Lower leg skin (tissue), 4 donors: ENCODE results near the gene TEPSIN. TPM values are rescaled to one million over a fixed set of nuclear protein-coding genes. Genes with fewer than 3 reads are reported as not detected.

Experiments
- DNase-seq, 2 donors: peaks; one replicate each; pipeline ENCODE4 v3.0.0-alpha.2; 2019; ENCODE audit warnings: low spot score in 2 of 2
- H3K4me3 ChIP-seq: fragments of 200-600 bp; sonication (generic); 2 replicates; pipeline ENCODE4 v1.5.1; 2017; ENCODE audit warnings: mild to moderate bottlenecking, low read depth; ENCODE audit not compliant: poor library complexity, severe bottlenecking
- POLR2A ChIP-seq, 2 donors: fragments of 450-650 bp; IDR thresholded peaks; one replicate each; pipeline ENCODE4 v1.6.1; 2016 to 2017; ENCODE audit warnings: antibody characterized with exemption in 2 of 2, mild to moderate bottlenecking in 1 of 2, moderate library complexity in 1 of 2
- WGBS, 2 donors: methylation state at CpG; one replicate each; pipeline ENCODE4 v1.1.5; 2018; 5-methylcytosine and 5-hydroxymethylcytosine counted together
- intact Hi-C: fragments of 100-400 bp; cut with DNase I; formaldehyde crosslinking; loops from one replicate; pipeline ENCODE4 v1.15.0; 2023; ENCODE audit warnings: low total_unique reads
- total RNA-seq, 4 donors: library from RNA; depleted of rRNA; stranded (reverse); fragments of >200 nt; gene quantifications; one replicate each; pipeline ENCODE4 v1.1.0, GENCODE V29; 2016
- TF ChIP-seq, protein P1 (sequence below), 3 donors: fragments of 450-650 bp; IDR thresholded peaks; one replicate each; pipeline ENCODE4 v1.5.1; 2016; ENCODE audit warnings: antibody characterized with exemption in 3 of 3, mild to moderate bottlenecking in 3 of 3, moderate library complexity in 2 of 3

Gene TEPSIN
- total RNA-seq, 4 donors from 2014 or later = 40.7 to 104 (median 62.6) TPM

DNA sequence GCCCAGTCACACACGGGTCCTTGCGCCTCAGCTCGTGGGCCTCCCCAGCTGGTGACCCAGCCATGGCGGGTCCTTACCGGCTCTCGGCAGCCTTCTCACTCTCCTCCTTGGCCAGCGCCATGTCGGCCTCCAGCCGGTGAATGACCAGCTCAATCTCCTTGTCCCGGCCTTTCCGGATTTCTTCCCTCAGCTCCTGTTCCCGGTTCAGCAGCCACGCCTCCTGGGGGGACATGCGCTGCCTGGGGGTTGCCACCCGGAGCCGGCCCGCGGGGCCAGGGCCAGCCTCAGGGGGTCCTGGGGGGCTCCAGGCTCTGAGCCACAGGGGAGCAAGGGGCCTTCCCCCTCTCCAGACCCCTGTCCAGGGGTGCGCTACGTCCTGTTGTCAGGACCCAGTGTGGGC is 47.7 kb downstream of the TEPSIN start:
- DNase-seq = no peak
- intact Hi-C loops = no loop called here
- TF ChIP-seq, protein P1, sequence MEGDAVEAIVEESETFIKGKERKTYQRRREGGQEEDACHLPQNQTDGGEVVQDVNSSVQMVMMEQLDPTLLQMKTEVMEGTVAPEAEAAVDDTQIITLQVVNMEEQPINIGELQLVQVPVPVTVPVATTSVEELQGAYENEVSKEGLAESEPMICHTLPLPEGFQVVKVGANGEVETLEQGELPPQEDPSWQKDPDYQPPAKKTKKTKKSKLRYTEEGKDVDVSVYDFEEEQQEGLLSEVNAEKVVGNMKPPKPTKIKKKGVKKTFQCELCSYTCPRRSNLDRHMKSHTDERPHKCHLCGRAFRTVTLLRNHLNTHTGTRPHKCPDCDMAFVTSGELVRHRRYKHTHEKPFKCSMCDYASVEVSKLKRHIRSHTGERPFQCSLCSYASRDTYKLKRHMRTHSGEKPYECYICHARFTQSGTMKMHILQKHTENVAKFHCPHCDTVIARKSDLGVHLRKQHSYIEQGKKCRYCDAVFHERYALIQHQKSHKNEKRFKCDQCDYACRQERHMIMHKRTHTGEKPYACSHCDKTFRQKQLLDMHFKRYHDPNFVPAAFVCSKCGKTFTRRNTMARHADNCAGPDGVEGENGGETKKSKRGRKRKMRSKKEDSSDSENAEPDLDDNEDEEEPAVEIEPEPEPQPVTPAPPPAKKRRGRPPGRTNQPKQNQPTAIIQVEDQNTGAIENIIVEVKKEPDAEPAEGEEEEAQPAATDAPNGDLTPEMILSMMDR (IDR thresholded peaks at IDR 0.05) = no peak
- no peak for TF ChIP-seq POLR2A (IDR thresholded peaks at IDR 0.05)
- 91 to 94% methylated on average over 7 to 20 of the region's 20 CpGs for WGBS, 2 donors
- H3K4me3 ChIP-seq = no peak overlapping the region

GRCh38 chr17:81190591-81190990 is 48.3 kb downstream of the TEPSIN start:
- 96% methylated on average over 28 of the region's 28 CpGs; no CpG with 5 or more reads in 1 of the 2 donors for WGBS, 2 donors
- no peak for TF ChIP-seq POLR2A (IDR thresholded peaks at IDR 0.05)
- TF ChIP-seq, protein P1 (IDR thresholded peaks at IDR 0.05) = no peak
- DNase-seq = no peak
- intact Hi-C loops = no loop called here
- H3K4me3 ChIP-seq = no peak overlapping the region

GRCh38 chr17:81189670-81190530 is 49.0 kb downstream of the TEPSIN start:
- intact Hi-C loops = loop anchor here (10.0 kb wide), 1 partner anchor 1225 kb away; no protein-coding TSS in a partner anchor
- TF ChIP-seq POLR2A (IDR thresholded peaks at IDR 0.05) = no peak
- WGBS, 2 donors = 84 to 87% methylated on average over 14 to 23 of the region's 27 CpGs
- DNase-seq = no peak
- H3K4me3 ChIP-seq = no peak overlapping the region

GRCh38 chr17:81189016-81189415 is 49.8 kb downstream of the TEPSIN start:
- H3K4me3 ChIP-seq = no peak overlapping the region
- intact Hi-C loops = loop anchor here (10.0 kb wide), 1 partner anchor 1224 kb away; no protein-coding TSS in a partner anchor
- DNase-seq = no peak
- 84 to 91% methylated on average over 7 of the region's 7 CpGs for WGBS, 2 donors
- TF ChIP-seq, protein P1 (IDR thresholded peaks at IDR 0.05) = no peak
- TF ChIP-seq POLR2A (IDR thresholded peaks at IDR 0.05) = no peak

GRCh38 chr17:81188491-81188840 is 50.4 kb downstream of the TEPSIN start:
- WGBS, 2 donors = 94 to 96% methylated on average over 12 of the region's 12 CpGs
- intact Hi-C loops = loop anchor here (10.0 kb wide), 1 partner anchor 1224 kb away; no protein-coding TSS in a partner anchor
- DNase-seq = no peak
- no peak for TF ChIP-seq POLR2A (IDR thresholded peaks at IDR 0.05)
- TF ChIP-seq, protein P1 (IDR thresholded peaks at IDR 0.05) = no peak
- no peak overlapping the region for H3K4me3 ChIP-seq

DNA sequence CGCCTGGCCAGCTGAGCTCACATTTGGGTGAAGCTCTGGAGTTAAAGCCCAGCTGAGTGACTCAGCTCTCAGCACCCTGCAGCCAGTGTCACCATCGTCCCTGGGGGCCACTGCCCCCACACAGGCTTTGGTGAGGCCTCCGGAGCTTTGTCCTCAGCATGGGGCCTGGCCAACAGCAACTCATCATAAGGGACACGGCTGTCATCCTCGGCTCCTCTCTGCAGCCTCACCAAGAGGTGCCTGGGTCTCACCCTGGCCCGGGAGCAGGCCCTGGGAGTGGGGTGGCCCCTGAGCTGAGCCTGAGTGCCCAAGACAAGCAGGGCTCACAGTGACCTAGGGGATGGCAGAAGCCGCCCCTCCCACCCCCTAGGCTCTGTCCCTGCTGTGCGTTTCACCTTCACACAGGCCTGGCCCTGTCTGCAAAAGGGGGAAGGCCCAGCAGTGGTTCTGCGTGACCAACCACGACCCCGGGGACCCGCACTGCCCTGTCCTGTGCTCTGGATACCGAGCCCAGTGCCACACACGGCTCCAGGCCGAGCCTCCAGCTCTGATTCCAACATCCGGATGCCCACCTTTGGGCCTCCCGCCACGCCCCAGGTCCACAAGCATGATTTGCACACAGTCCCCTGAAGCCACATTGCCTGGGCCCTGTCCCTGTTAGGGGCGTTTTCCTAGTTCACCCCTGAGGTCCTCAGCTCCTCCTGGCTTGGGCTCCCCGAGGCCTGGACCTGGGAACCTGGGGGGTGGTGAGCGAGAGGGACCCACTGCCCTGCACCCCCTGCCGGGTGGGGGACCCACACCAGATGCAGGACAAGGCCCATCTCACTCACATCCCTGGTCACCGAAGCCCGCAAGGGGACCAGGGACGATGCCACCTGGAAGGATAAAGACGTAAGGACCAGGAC is 51.0 kb downstream of the TEPSIN start:
- DNase-seq = no peak
- 88 to 89% methylated on average over 23 to 24 of the region's 26 CpGs for WGBS, 2 donors
- TF ChIP-seq POLR2A (IDR thresholded peaks at IDR 0.05) = no peak
- TF ChIP-seq, protein P1 (IDR thresholded peaks at IDR 0.05) = no peak
- intact Hi-C loops = loop anchor here (10.0 kb wide), 1 partner anchor 1223 kb away; no protein-coding TSS in a partner anchor
- H3K4me3 ChIP-seq = no peak overlapping the region
